Testis (tissue), 2 donors: ENCODE results near the gene COL2A1.

ENCODE experiments used
- CTCF ChIP-seq, 3 experiments: fragments of 450-650 bp in 2 of 3; fragments of 200-600 bp in 1 of 3; sonication (generic) in 1 of 3; IDR thresholded peaks; one replicate each; pipeline ENCODE4 v1.5.1; 2016 to 2019; ENCODE audit warnings: antibody characterized with exemption in 3 of 3, mild to moderate bottlenecking in 2 of 3, moderate library complexity in 1 of 3
- POLR2A ChIP-seq: fragments of 450-650 bp; IDR thresholded peaks from one replicate; pipeline ENCODE4 v1.6.1; 2017; ENCODE audit warnings: antibody characterized with exemption, mild to moderate bottlenecking, moderate library complexity

DNA sequence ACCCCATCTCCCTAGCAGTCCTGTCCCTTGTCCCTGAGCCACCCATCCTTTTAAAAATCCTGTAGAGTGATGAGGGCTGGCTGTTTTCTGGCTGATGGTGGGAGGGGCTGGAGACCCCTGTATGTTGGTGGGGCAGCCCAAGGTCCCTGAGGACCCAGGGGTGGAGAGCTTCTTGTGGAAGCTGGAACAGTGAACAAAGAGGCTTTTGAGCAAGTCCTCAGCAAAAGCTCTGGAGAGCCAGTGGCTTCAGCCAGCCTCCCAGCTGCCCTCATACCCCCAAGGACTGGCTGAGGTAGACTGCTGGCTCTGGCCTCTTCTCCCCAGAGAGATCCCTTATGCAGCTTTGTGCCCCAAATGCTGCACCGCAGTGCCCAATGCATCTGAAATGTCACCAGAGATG is 29.2 kb upstream of the COL2A1 start:
- TF ChIP-seq CTCF (IDR thresholded peaks at IDR 0.05): no peak
- TF ChIP-seq POLR2A: no peak
